HEK293 (cell line): ENCODE data around the gene TTN.

Source experiments
- CTCF ChIP-seq: fragments of 450-650 bp; formaldehyde crosslinking; IDR thresholded peaks from 2 replicates; pipeline ENCODE4 v1.5.1; 2016; ENCODE audit warnings: missing biosample characterization, missing genetic modification characterization
- GLI4 ChIP-seq: fragments of 450-650 bp; formaldehyde crosslinking; IDR thresholded peaks from 2 replicates; pipeline ENCODE4 v1.5.1; 2016; ENCODE audit warnings: missing biosample characterization, missing genetic modification characterization
- PRDM6 ChIP-seq: fragments of 450-650 bp; formaldehyde crosslinking; IDR thresholded peaks from 2 replicates; pipeline ENCODE4 v1.5.1; 2017; ENCODE audit warnings: missing biosample characterization, missing genetic modification characterization
- RBAK ChIP-seq: fragments of 450-650 bp; formaldehyde crosslinking; IDR thresholded peaks from 2 replicates; pipeline ENCODE4 v1.5.1; 2016; ENCODE audit warnings: missing biosample characterization, missing genetic modification characterization
- SETDB1 ChIP-seq: IDR thresholded peaks from one replicate; pipeline ENCODE4 v1.6.1; 2017; ENCODE audit warnings: mild to moderate bottlenecking, low read length, moderate library complexity, mixed read lengths; ENCODE audit not compliant: insufficient read length
- TRIM28 ChIP-seq: IDR thresholded peaks from 2 replicates; pipeline ENCODE4 v1.6.1; 2011; ENCODE audit warnings: low read length, control low read depth, borderline replicate concordance
- YY1 ChIP-seq: fragments of 450-650 bp; formaldehyde crosslinking; IDR thresholded peaks from 2 replicates; pipeline ENCODE4 v1.5.1; 2018; ENCODE audit warnings: missing biosample characterization, missing genetic modification characterization
- ZBTB1 ChIP-seq: fragments of 450-650 bp; formaldehyde crosslinking; IDR thresholded peaks from 2 replicates; pipeline ENCODE4 v1.5.1; 2016; ENCODE audit warnings: missing biosample characterization, missing genetic modification characterization
- ZNF311 ChIP-seq: fragments of 450-650 bp; formaldehyde crosslinking; IDR thresholded peaks from 2 replicates; pipeline ENCODE4 v1.5.1; 2017; ENCODE audit warnings: missing biosample characterization, missing genetic modification characterization, borderline replicate concordance
- ZNF324 ChIP-seq: fragments of 450-650 bp; formaldehyde crosslinking; IDR thresholded peaks from 2 replicates; pipeline ENCODE4 v1.5.1; 2016; ENCODE audit warnings: missing biosample characterization, missing genetic modification characterization
- ZNF677 ChIP-seq: fragments of 450-650 bp; IDR thresholded peaks from 2 replicates; pipeline ENCODE4 v1.5.0; 2018; ENCODE audit warnings: missing biosample characterization, mild to moderate bottlenecking, missing genetic modification characterization, moderate library complexity
- ZNF777 ChIP-seq: fragments of 450-650 bp; formaldehyde crosslinking; IDR thresholded peaks from 2 replicates; pipeline ENCODE4 v1.5.1; 2017; ENCODE audit warnings: missing biosample characterization, missing genetic modification characterization, borderline replicate concordance

GRCh38 chr2:178530131-178530530 is 277.1 kb downstream of the TTN start:
- no peak for TF ChIP-seq ZBTB1 (tag by site-specific recombination)
- TF ChIP-seq CTCF (tag by site-specific recombination) = no peak
- TF ChIP-seq ZNF311 (tag by site-specific recombination) = no peak
- no peak for TF ChIP-seq TRIM28
- no peak for TF ChIP-seq PRDM6 (tag by site-specific recombination)
- no peak for TF ChIP-seq SETDB1
- TF ChIP-seq ZNF677 (tag by site-specific recombination) = no peak
- no peak for TF ChIP-seq YY1 (tag by site-specific recombination)
- no peak for TF ChIP-seq ZNF777 (tag by site-specific recombination)
- TF ChIP-seq ZNF324 (tag by site-specific recombination) = no peak
- no peak for TF ChIP-seq RBAK (tag by site-specific recombination)
- TF ChIP-seq GLI4 = no peak
